K562 (cell line): ENCODE data around the gene ANKRD34A. TPM values are rescaled to one million over a fixed set of nuclear protein-coding genes. Genes with fewer than 3 reads are reported as not detected.

Experiments
- CC2D1A ChIP-seq: fragments of 450-650 bp; IDR thresholded peaks from 2 replicates; pipeline ENCODE4 v1.6.1; 2017; ENCODE audit warnings: mild to moderate bottlenecking
- DNMT1 ChIP-seq: fragments of 450-650 bp; IDR thresholded peaks from 2 replicates; pipeline ENCODE4 v1.6.1; 2016; ENCODE audit warnings: antibody characterized with exemption, mild to moderate bottlenecking
- NCOA6 ChIP-seq: fragments of 450-650 bp; IDR thresholded peaks from 2 replicates; pipeline ENCODE4 v1.6.1; 2017; ENCODE audit warnings: mild to moderate bottlenecking
- PHB2 ChIP-seq: fragments of 450-650 bp; IDR thresholded peaks from 2 replicates; pipeline ENCODE4 v1.6.1; 2017; ENCODE audit warnings: low read depth
- ZNF143 ChIP-seq: sonication (generic); formaldehyde crosslinking; IDR thresholded peaks from 2 replicates; pipeline ENCODE4 v1.9.0; 2022; ENCODE audit warnings: mild to moderate bottlenecking, missing genetic modification reagents
- ZNF384 ChIP-seq: IDR thresholded peaks from 2 replicates; pipeline ENCODE4 v1.6.1; 2012; ENCODE audit warnings: low read depth, low read length, improper control_type of control experiment
- ZNF583 ChIP-seq: fragments of 250-450 bp; sonication (Bioruptor Pico); IDR thresholded peaks from 2 replicates; pipeline ENCODE4 v1.4.0; 2020
- ZNF644 ChIP-seq: fragments of 200-800 bp; sonication (Bioruptor generic); IDR thresholded peaks from 2 replicates; pipeline ENCODE4 v1.6.1; 2016; ENCODE audit warnings: low read depth, missing genetic modification characterization, missing compliant biosample characterization
- ZNF77 ChIP-seq: fragments of 250-450 bp; sonication (Bioruptor Pico); IDR thresholded peaks from 2 replicates; pipeline ENCODE4 v1.5.0; 2020
- ZNF785 ChIP-seq: fragments of 250-450 bp; sonication (Bioruptor Pico); IDR thresholded peaks from 2 replicates; pipeline ENCODE4 v1.4.0; 2020; ENCODE audit warnings: mild to moderate bottlenecking
- ZNF79 ChIP-seq: fragments of 250-450 bp; sonication (Bioruptor Pico); IDR thresholded peaks from 2 replicates; pipeline ENCODE4 v1.4.0; 2020; ENCODE audit warnings: low read depth, mild to moderate bottlenecking, moderate library complexity
- polyA plus RNA-seq, 8 experiments: library from polyadenylated mRNA; depleted of rRNA in 4 of 8; stranded (reverse) in 5 of 8; unstranded in 3 of 8; fragments of >200 nt; fragmentation: Nextera tagmentation in 2 of 8; fragmentation: Illumina TruSeq in 1 of 8; extraction: Ambion mirVana in 2 of 8; extraction: Trizol in 1 of 8; gene quantifications; 2 replicates each; pipeline versions ENCODE4 v1.2.1 to v1.2.3, GENCODE V29; 2011 to 2014; ENCODE audit warnings: inconsistent platforms in 1 of 8, missing spikeins in 1 of 8
- total RNA-seq, 7 experiments: library from RNA; depleted of rRNA in 6 of 7; stranded (reverse); fragments of >200 nt in 6 of 7; fragmentation: Illumina TruSeq in 2 of 7; extraction: Trizol in 2 of 7; gene quantifications; 2 replicates each; pipeline versions ENCODE4 v1.2.1 to v1.2.3, GENCODE V29; 2011 to 2021; ENCODE audit warnings: low replicate concordance in 1 of 7
- TF ChIP-seq, protein P1 (sequence below): fragments of 450-650 bp; IDR thresholded peaks from 2 replicates; pipeline ENCODE4 v1.6.1; 2016; ENCODE audit warnings: mild to moderate bottlenecking, moderate library complexity
- TF ChIP-seq, protein P2 (sequence below): fragments of 250-450 bp; sonication (Bioruptor Pico); IDR thresholded peaks from 2 replicates; pipeline ENCODE4 v1.5.0; 2021; ENCODE audit warnings: mild to moderate bottlenecking, moderate library complexity
- TF ChIP-seq, protein P3 (sequence below): fragments of 250-450 bp; sonication (Bioruptor Pico); IDR thresholded peaks from 2 replicates; pipeline ENCODE4 v1.9.0; 2021; ENCODE audit warnings: mild to moderate bottlenecking

ANKRD34A gene
- total and polyA plus RNA-seq, 9 of the 15 experiments (the other 6 are each of a cell fraction or from before 2014, with no cell fraction given) = 0.06 to 1.6 (median 0.43) TPM

DNA sequence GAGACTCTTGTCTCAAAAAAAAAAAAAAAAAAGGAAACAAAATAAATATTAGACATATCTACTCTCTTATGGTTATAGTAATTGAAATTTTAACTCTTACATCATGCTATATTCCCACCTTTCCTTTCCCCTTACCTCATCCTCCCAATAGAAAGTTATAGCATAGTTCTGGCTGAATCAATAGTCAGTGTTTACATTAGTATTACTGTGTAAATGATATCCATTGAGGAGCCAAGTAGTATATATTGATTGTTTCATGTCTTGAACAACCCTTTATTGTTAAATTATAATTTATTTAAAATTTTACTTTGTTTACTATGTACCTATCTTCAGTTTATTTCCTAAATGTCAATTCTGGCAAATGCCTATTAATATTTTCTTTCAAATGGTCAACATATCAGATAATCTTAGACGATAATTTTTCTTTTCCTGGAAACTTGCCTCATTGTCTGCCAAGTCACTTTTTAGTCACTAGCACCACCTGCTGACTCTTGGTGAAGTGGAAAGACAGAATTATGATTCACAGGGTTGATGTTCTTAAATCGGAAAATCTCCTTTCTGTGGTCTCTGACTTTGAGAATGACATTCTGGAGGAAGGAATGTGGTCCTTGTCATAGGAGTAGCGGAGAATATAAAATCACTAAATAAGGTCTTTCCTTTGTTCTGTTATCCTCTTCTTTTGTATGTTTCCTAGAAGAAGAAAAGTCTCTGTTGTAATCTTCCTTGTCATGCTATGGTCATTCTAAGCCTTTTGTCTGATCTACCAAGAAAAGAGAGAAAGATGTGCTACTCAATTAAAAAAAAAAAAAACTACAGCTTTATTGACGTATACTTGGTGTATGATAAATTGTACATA lies 48.6 kb upstream of the ANKRD34A start (continued):
- TF ChIP-seq, protein P1, sequence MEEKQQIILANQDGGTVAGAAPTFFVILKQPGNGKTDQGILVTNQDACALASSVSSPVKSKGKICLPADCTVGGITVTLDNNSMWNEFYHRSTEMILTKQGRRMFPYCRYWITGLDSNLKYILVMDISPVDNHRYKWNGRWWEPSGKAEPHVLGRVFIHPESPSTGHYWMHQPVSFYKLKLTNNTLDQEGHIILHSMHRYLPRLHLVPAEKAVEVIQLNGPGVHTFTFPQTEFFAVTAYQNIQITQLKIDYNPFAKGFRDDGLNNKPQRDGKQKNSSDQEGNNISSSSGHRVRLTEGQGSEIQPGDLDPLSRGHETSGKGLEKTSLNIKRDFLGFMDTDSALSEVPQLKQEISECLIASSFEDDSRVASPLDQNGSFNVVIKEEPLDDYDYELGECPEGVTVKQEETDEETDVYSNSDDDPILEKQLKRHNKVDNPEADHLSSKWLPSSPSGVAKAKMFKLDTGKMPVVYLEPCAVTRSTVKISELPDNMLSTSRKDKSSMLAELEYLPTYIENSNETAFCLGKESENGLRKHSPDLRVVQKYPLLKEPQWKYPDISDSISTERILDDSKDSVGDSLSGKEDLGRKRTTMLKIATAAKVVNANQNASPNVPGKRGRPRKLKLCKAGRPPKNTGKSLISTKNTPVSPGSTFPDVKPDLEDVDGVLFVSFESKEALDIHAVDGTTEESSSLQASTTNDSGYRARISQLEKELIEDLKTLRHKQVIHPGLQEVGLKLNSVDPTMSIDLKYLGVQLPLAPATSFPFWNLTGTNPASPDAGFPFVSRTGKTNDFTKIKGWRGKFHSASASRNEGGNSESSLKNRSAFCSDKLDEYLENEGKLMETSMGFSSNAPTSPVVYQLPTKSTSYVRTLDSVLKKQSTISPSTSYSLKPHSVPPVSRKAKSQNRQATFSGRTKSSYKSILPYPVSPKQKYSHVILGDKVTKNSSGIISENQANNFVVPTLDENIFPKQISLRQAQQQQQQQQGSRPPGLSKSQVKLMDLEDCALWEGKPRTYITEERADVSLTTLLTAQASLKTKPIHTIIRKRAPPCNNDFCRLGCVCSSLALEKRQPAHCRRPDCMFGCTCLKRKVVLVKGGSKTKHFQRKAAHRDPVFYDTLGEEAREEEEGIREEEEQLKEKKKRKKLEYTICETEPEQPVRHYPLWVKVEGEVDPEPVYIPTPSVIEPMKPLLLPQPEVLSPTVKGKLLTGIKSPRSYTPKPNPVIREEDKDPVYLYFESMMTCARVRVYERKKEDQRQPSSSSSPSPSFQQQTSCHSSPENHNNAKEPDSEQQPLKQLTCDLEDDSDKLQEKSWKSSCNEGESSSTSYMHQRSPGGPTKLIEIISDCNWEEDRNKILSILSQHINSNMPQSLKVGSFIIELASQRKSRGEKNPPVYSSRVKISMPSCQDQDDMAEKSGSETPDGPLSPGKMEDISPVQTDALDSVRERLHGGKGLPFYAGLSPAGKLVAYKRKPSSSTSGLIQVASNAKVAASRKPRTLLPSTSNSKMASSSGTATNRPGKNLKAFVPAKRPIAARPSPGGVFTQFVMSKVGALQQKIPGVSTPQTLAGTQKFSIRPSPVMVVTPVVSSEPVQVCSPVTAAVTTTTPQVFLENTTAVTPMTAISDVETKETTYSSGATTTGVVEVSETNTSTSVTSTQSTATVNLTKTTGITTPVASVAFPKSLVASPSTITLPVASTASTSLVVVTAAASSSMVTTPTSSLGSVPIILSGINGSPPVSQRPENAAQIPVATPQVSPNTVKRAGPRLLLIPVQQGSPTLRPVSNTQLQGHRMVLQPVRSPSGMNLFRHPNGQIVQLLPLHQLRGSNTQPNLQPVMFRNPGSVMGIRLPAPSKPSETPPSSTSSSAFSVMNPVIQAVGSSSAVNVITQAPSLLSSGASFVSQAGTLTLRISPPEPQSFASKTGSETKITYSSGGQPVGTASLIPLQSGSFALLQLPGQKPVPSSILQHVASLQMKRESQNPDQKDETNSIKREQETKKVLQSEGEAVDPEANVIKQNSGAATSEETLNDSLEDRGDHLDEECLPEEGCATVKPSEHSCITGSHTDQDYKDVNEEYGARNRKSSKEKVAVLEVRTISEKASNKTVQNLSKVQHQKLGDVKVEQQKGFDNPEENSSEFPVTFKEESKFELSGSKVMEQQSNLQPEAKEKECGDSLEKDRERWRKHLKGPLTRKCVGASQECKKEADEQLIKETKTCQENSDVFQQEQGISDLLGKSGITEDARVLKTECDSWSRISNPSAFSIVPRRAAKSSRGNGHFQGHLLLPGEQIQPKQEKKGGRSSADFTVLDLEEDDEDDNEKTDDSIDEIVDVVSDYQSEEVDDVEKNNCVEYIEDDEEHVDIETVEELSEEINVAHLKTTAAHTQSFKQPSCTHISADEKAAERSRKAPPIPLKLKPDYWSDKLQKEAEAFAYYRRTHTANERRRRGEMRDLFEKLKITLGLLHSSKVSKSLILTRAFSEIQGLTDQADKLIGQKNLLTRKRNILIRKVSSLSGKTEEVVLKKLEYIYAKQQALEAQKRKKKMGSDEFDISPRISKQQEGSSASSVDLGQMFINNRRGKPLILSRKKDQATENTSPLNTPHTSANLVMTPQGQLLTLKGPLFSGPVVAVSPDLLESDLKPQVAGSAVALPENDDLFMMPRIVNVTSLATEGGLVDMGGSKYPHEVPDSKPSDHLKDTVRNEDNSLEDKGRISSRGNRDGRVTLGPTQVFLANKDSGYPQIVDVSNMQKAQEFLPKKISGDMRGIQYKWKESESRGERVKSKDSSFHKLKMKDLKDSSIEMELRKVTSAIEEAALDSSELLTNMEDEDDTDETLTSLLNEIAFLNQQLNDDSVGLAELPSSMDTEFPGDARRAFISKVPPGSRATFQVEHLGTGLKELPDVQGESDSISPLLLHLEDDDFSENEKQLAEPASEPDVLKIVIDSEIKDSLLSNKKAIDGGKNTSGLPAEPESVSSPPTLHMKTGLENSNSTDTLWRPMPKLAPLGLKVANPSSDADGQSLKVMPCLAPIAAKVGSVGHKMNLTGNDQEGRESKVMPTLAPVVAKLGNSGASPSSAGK = no peak
- TF ChIP-seq, protein P2, sequence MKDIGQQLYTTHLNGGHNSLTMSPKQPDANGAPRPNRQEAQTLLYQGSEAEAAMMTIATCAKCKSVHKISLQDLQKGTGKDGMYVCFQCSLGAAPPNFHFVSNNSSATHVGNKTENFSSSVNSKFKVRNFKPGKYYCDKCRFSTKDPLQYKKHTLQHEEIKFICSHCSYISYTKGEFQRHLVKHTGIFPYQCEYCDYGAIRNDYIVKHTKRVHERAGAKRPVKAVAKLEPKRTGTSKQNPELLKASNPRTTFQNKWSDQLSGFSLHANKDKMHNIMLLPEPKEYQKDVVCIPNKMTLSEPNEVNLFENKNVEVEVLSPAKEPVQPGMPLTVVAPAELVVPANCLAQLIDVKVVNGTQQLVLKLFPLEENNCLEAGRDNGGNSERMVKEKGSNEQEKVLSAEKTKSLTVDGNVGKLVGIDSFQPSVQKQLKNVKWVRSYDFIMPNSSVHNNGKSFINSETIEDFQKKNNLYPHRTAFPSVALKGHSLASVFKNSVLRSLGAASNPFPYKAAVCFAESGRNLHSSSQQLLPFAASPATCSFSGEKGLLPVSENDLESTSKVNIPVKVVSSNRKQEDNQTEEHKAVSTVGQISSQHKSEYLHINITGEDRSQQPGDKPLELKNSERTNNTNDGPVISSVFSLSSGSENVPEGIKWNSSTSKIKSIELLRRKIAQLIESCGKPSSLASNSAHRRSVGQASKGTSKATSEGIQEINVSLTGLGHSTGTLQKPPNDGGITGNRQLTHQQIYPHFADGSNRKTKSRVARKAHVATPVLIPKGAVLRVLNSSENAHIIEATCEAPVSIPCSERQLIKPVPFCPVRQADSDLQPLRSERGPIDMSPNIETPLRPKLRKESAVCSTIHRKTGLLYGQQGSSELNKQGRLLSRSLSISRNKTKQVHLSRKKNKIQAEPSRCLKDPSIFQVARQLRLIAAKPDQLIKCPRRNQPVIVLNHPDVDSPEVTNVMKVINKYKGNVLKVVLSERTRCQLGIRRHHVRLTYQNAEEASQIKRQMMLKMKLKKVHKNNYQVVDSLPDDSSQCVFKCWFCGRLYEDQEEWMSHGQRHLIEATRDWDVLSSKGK (CRISPR knock-in tag) = no peak
- TF ChIP-seq CC2D1A = no peak; the same call in 1 of the 2 replicates
- TF ChIP-seq, protein P3, sequence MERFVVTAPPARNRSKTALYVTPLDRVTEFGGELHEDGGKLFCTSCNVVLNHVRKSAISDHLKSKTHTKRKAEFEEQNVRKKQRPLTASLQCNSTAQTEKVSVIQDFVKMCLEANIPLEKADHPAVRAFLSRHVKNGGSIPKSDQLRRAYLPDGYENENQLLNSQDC = no peak
- TF ChIP-seq DNMT1 = no peak
- TF ChIP-seq ZNF143 (CRISPR knock-in tag) = no peak
- TF ChIP-seq ZNF77 (CRISPR knock-in tag) = no peak
- no peak for TF ChIP-seq ZNF785 (CRISPR knock-in tag)
- TF ChIP-seq NCOA6 = no peak
- no peak for TF ChIP-seq ZNF583
- no peak for TF ChIP-seq ZNF79
- no peak for TF ChIP-seq ZNF384
- no peak for TF ChIP-seq PHB2
- TF ChIP-seq ZNF644 (tag) = 0 out of 2 replicates have a peak, but pooled peaks have one; percentile 30
